PC-9 (cell line): ENCODE data around the gene GH1.

Source experiments
- CTCF ChIP-seq: fragments of 200-600 bp; sonication (generic); conservative IDR thresholded peaks from 2 replicates; pipeline ENCODE4 v1.6.1; 2017; ENCODE audit warnings: mixed run types, antibody characterized with exemption, mild to moderate bottlenecking, moderate library complexity
- EZH2 ChIP-seq: fragments of 200-600 bp; sonication (generic); IDR thresholded peaks from 2 replicates; pipeline ENCODE4 v1.8.0; 2017; ENCODE audit warnings: antibody characterized with exemption, low read depth

- TF ChIP-seq CTCF = no peak
- TF ChIP-seq EZH2 = no peak
Measured at GRCh38 chr17:63928172-63928666, 9.6 kb upstream of the GH1 start.
